ENCODE results near the gene CCL5. TPM values are rescaled to one million over a fixed set of nuclear protein-coding genes. Genes with fewer than 3 reads are reported as not detected.
A peak's percentile ranks its signal among the peaks of the same experiment; 100 is the strongest.

The CCL5 gene
- total RNA-seq, 1 experiment from 2014 or later, result not detected

DNA sequence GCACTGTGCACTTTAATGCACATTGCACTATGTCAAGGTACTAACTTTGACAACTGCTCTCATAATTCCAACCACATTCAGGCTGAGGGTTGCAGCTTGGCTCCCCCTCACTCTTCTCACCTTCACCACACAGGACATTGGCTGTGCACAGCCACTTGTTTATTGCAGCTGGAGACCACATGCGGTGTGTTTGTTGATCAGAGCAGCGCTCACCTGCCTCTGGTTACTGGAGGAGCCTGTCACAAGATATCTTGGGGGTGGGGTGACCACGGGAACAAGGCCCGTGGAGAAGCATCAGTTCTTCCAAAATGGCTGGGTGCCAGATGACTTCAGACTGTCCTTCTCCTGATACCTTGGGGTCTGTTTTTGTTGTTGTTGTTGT is 10.6 kb upstream of the CCL5 start:
- H3K9me3 Mint-ChIP-seq, result no peaks in the 10 kb centered on the region
- Histone ChIP-seq H3K23me2 (ENCODE audit: insufficient read length, low read depth, low read length, poor library complexity, severe bottlenecking) (no peaks in the 10 kb centered on the region), H3K18ac (ENCODE audit: insufficient read length, low read depth, low read length) (no peak overlapping the region), H3K4me1 (ENCODE audit: insufficient read depth, low read length) (peaks cover 2% of the 10 kb centered on the region; the same call in 1 of the 2 replicates), H4K91ac (ENCODE audit: insufficient read length, low read depth, low read length) (no peak overlapping the region), H3K56ac (ENCODE audit: insufficient read length, low read depth, low read length) (no peak overlapping the region), H3K79me1 (ENCODE audit: insufficient read depth, low read depth, low read length, poor library complexity, severe bottlenecking) (no peaks in the 10 kb centered on the region), H2BK15ac (ENCODE audit: low read depth, low read length) (no peak overlapping the region), H2AFZ (ENCODE audit: low read length) (no peak overlapping the region), H3K79me2 (ENCODE audit: insufficient read depth, low read length) (no peaks in the 10 kb centered on the region), H3K4me2 (ENCODE audit: insufficient read depth, insufficient read length, low read length) (no peak overlapping the region), H3K27ac (ENCODE audit: insufficient read length, low read depth, low read length) (no peak overlapping the region), H4K8ac (replicated peaks; ENCODE audit: insufficient read length, low read depth, low read length) (no peak overlapping the region), H2BK120ac (ENCODE audit: low read depth, low read length, poor library complexity, severe bottlenecking) (no peak overlapping the region), H2BK12ac (ENCODE audit: insufficient read length, low read depth, low read length) (no peak overlapping the region), H2AK5ac (ENCODE audit: insufficient read length, low read length) (no peak overlapping the region), H3K9ac (ENCODE audit: extremely low read depth, insufficient read length, low read length) (no peak overlapping the region), H2BK5ac (ENCODE audit: insufficient read length, low read length) (no peak overlapping the region), H3K4ac (ENCODE audit: low read depth, low read length) (no peak overlapping the region), H3T11ph (ENCODE audit: low read length) (no peak overlapping the region), H3K27me3 (ENCODE audit: insufficient read depth, low read length) (no peaks in the 10 kb centered on the region), H3K14ac (ENCODE audit: insufficient read depth, low read length) (no peak overlapping the region), H4K20me1 (ENCODE audit: control insufficient read depth, insufficient read depth, insufficient read length) (no peaks in the 10 kb centered on the region), H3K9me3 (ENCODE audit: control insufficient read depth, low read depth, low read length) (no peaks in the 10 kb centered on the region), H2BK20ac (ENCODE audit: low read depth, low read length, poor library complexity, severe bottlenecking) (no peak overlapping the region), H4K5ac (ENCODE audit: insufficient read length, low read depth, low read length) (no peak overlapping the region), H3K23ac (ENCODE audit: insufficient read length, low read depth, low read length) (no peak overlapping the region)
- peak; percentile 43 for DNase-seq
- no peak for TF ChIP-seq CTCF (conservative IDR thresholded peaks at IDR 0.05)
- H3K4me3 Mint-ChIP-seq, result no peak overlapping the region
- H3K4me1 Mint-ChIP-seq, result peaks cover 15 to 20% of the 10 kb centered on the region in 2 experiments
- no CpG with 5 or more reads among the region's 4 CpGs for WGBS (ENCODE audit: extremely low coverage, insufficient read length, low lambda C conversion rate)
- H3K27me3 Mint-ChIP-seq (ENCODE audit: low read depth), result no peaks in the 10 kb centered on the region
- peak overlapping the region in 1 of 3 experiments; percentile 34; a peak in 2 of 7 replicates for H3K27ac Mint-ChIP-seq
- no peaks in the 10 kb centered on the region for H3K36me3 Mint-ChIP-seq (ENCODE audit: insufficient read depth in 1 of 3, low read depth in 3 of 3)

Measured in H9 (cell line).